GM12878 (cell line): Measurements from ENCODE around the gene FASN. TPM values are rescaled to one million over a fixed set of nuclear protein-coding genes. Genes with fewer than 3 reads are reported as not detected.

Source experiments
- ATAC-seq: fragments of 200-7000 bp; cut with Tn5 transposase; 3 replicates; pipeline ENCODE4 v1.9.1; 2020; ENCODE audit warnings: mild to moderate bottlenecking, moderate library complexity
- BruUV-seq: library from RNA; stranded (reverse); fragments of 400-500 nt; replicated peaks from 2 replicates; lab custom pipeline; 2021; lab: Mats Ljungman, UMichigan
- CTCF ChIA-PET: fragments of 300-600 bp; sonication (Branson Sonifier 250); formaldehyde crosslinking; extraction: SDS; loops from one replicate; lab custom pipeline; 2021; ENCODE audit warnings: inconsistent platforms; lab: Yijun Ruan, JAX
- POLR2A ChIA-PET: fragments of 350-600 bp; formaldehyde crosslinking; extraction: SDS; loops from one replicate; lab custom pipeline; 2021; ENCODE audit warnings: inconsistent platforms; lab: Charles Lee
- RAD21 ChIA-PET: fragments of 300-600 bp; sonication (Branson Sonifier 250); formaldehyde crosslinking; loops from one replicate; lab custom pipeline; 2023; ENCODE audit warnings: antibody characterized with exemption; ENCODE audit not compliant: unreplicated experiment; lab: Charles Lee
- SMC1A ChIA-PET: fragments of 300-600 bp; sonication (Branson Sonifier 250); formaldehyde crosslinking; loops from one replicate; lab custom pipeline; 2023; ENCODE audit not compliant: unreplicated experiment, uncharacterized antibody; lab: Charles Lee
- DNase-seq: peaks from one replicate; pipeline ENCODE4 v3.0.0-alpha.2; 2011; ENCODE audit warnings: low read depth, low spot score
- FAIRE-seq: peaks from 3 replicates; lab custom pipeline; 2011; peaks lifted over from hg19 to GRCh38; lab: Jason Lieb, UNC
- H2AFZ ChIP-seq: 2 replicates; pipeline ENCODE4 v1.6.0; 2011; ENCODE audit warnings: low read depth, low read length, control low read depth; ENCODE audit not compliant: control insufficient read depth
- H3K27ac ChIP-seq: 2 replicates; pipeline ENCODE4 v1.5.1; 2011; ENCODE audit warnings: control low read depth; ENCODE audit not compliant: control insufficient read depth, insufficient read depth
- H3K27me3 ChIP-seq, 2 experiments: replicated peaks in 1 of 2; 2 replicates each; pipeline versions ENCODE4 v1.6.0 to v1.6.1; 2011; ENCODE audit warnings: low read length in 1 of 2; ENCODE audit not compliant: control insufficient read depth in 2 of 2, insufficient read depth in 2 of 2
- H3K36me3 ChIP-seq, 2 experiments: 2 replicates each; pipeline ENCODE4 v1.5.1; 2011; ENCODE audit warnings: low read length in 1 of 2; ENCODE audit not compliant: control insufficient read depth in 2 of 2, insufficient read depth in 2 of 2
- H3K4me1 ChIP-seq: 2 replicates; pipeline ENCODE4 v1.6.1; 2011; ENCODE audit warnings: mild to moderate bottlenecking, low read length, moderate library complexity, mixed read lengths; ENCODE audit not compliant: control insufficient read depth, insufficient read depth
- H3K4me2 ChIP-seq: 2 replicates; pipeline ENCODE4 v1.6.0; 2011; ENCODE audit warnings: control low read depth; ENCODE audit not compliant: control insufficient read depth, insufficient read depth
- H3K4me3 ChIP-seq: fragments of 200-600 bp; sonication (generic); 2 replicates; pipeline ENCODE4 v1.5.1; 2016
- H3K79me2 ChIP-seq: 2 replicates; pipeline ENCODE4 v1.6.0; 2011; ENCODE audit warnings: low read length; ENCODE audit not compliant: control insufficient read depth, insufficient read depth
- H3K9ac ChIP-seq: 2 replicates; pipeline ENCODE4 v1.8.0; 2011; ENCODE audit warnings: low read length, control low read depth, mixed read lengths; ENCODE audit not compliant: control insufficient read depth, insufficient read depth
- H3K9me3 ChIP-seq: replicated peaks from 3 replicates; pipeline ENCODE4 v1.5.1; 2011; ENCODE audit warnings: mild to moderate bottlenecking, low read length; ENCODE audit not compliant: control insufficient read depth, insufficient read depth
- H4K20me1 ChIP-seq: 2 replicates; pipeline ENCODE4 v1.6.0; 2011; ENCODE audit not compliant: control insufficient read depth, insufficient read depth
- E4F1 ChIP-seq: fragments of 450-650 bp; IDR thresholded peaks from 2 replicates; pipeline ENCODE4 v1.6.1; 2018; ENCODE audit warnings: borderline replicate concordance, mild to moderate bottlenecking; ENCODE audit not compliant: partially characterized antibody
- ESRRA ChIP-seq: IDR thresholded peaks from 2 replicates; pipeline ENCODE4 v1.6.1; 2012; ENCODE audit warnings: mild to moderate bottlenecking, low read length, improper control_type of control experiment
- IRF4 ChIP-seq: IDR thresholded peaks from 2 replicates; pipeline ENCODE4 v1.6.1; 2011; ENCODE audit warnings: low read depth, low read length
- POLR2A ChIP-seq: IDR thresholded peaks from 2 replicates; pipeline ENCODE4 v1.6.1; 2011; ENCODE audit warnings: low read depth, mild to moderate bottlenecking, low read length
- POLR2AphosphoS2 ChIP-seq: IDR thresholded peaks from 2 replicates; pipeline ENCODE4 v1.6.1; 2011; ENCODE audit warnings: low read depth, mild to moderate bottlenecking, low read length, improper control_type of control experiment, moderate library complexity
- SPI1 ChIP-seq: IDR thresholded peaks from 2 replicates; pipeline ENCODE4 v1.6.1; 2011; ENCODE audit warnings: low read depth, mild to moderate bottlenecking, low read length, moderate library complexity, borderline replicate concordance; ENCODE audit not compliant: insufficient read depth
- WGBS: methylation state at CpG from one replicate; pipeline ENCODE4 v1.1.6; 2016; ENCODE audit warnings: low lambda C conversion rate; ENCODE audit not compliant: insufficient replicate concordance, insufficient coverage; ENCODE audit errors: missing lambda C conversion rate; 5-methylcytosine and 5-hydroxymethylcytosine counted together
- in situ Hi-C: fragments of 300-500 bp; cut with MboI; formaldehyde crosslinking; loops from 9 replicates; pipeline ENCODE4 v1.14.3; 2018; ENCODE audit warnings: mixed read lengths
- intact Hi-C: fragments of 100-400 bp; cut with micrococcal nuclease; formaldehyde crosslinking; loops from one replicate; pipeline ENCODE4 v1.14.2; 2022; ENCODE audit not compliant: unreplicated experiment
- polyA plus RNA-seq, 11 experiments: library from polyadenylated mRNA; depleted of rRNA in 4 of 11; unstranded in 6 of 11; stranded (reverse) in 5 of 11; fragments of >200 nt; fragmentation: Nextera tagmentation in 4 of 11; fragmentation: Illumina TruSeq in 1 of 11; extraction: Ambion mirVana in 4 of 11; extraction: Trizol in 1 of 11; gene quantifications; 1 replicate in 1 of 11; 2 replicates in 10 of 11; pipeline versions ENCODE4 v1.2.1 to v1.2.3, GENCODE V29; 2011 to 2016; ENCODE audit warnings: inconsistent platforms in 2 of 11, missing spikeins in 2 of 11, low read depth in 1 of 11
- total RNA-seq, 4 experiments: library from RNA; depleted of rRNA in 3 of 4; stranded (reverse); fragments of >200 nt in 3 of 4; fragmentation: Illumina TruSeq in 1 of 4; extraction: Trizol in 1 of 4; gene quantifications; 2 replicates each; pipeline versions ENCODE4 v1.2.1 to v1.2.3, GENCODE V29; 2013 to 2021

FASN gene
- total and polyA plus RNA-seq, 10 of the 15 experiments (the other 5 are each of a cell fraction or from before 2014, with no cell fraction given), result 0.19 to 333 (median 30.4) TPM

- FAIRE-seq (no peak), ATAC-seq (no peak), DNase-seq (no peak)
- H3K27ac ChIP-seq, result no peak overlapping the region
- 99% methylated on average over 17 of the region's 20 CpGs for WGBS
- no peaks in the 10 kb centered on the region for H3K9me3 ChIP-seq
- ChIA-PET POLR2A (no interaction called here), SMC1A (no interaction called here), CTCF (no interaction called here), RAD21 (no interaction called here)
- no peaks in the 10 kb centered on the region for H4K20me1 ChIP-seq
- H2AFZ ChIP-seq, result no peak overlapping the region
- H3K36me3 ChIP-seq, result peaks cover 14 to 65% of the 10 kb centered on the region in 2 experiments; a peak in 3 of 4 replicates
- intact Hi-C loops (no loop called here), in situ Hi-C loops (no loop called here)
- no peak overlapping the region for H3K4me2 ChIP-seq
- no TSS peak for BruUV-seq
- TF ChIP-seq POLR2AphosphoS2, result 0 out of 2 replicates have a peak, but pooled peaks have one; percentile 11
- no peak for TF ChIP-seq E4F1
- no peaks in the 10 kb centered on the region for H3K27me3 ChIP-seq
- no peaks in the 10 kb centered on the region for H3K79me2 ChIP-seq
- no peaks in the 10 kb centered on the region for H3K4me1 ChIP-seq
- H3K4me3 ChIP-seq, result no peak overlapping the region
- H3K9ac ChIP-seq, result no peak overlapping the region
These were observed 16.5 kb downstream of the FASN start for GRCh38 chr17:82081546-82081945.

- Histone ChIP-seq H3K27ac (no peak overlapping the region), H3K4me2 (no peak overlapping the region), H3K27me3 (no peaks in the 10 kb centered on the region), H3K9ac (no peak overlapping the region), H4K20me1 (no peaks in the 10 kb centered on the region), H3K9me3 (no peaks in the 10 kb centered on the region), H2AFZ (no peak overlapping the region), H3K4me3 (no peak overlapping the region), H3K79me2 (no peaks in the 10 kb centered on the region), H3K36me3 (peaks cover 14 to 59% of the 10 kb centered on the region in 2 experiments; a peak in 3 of 4 replicates), H3K4me1 (no peaks in the 10 kb centered on the region)
- FAIRE-seq (no peak), DNase-seq (no peak), ATAC-seq (no peak)
- CTCF ChIA-PET, result no interaction called here
- SMC1A ChIA-PET, result no interaction called here
- WGBS, result 96% methylated on average over 44 of the region's 44 CpGs
- intact Hi-C loops, result no loop called here
- POLR2A ChIA-PET, result no interaction called here
- in situ Hi-C loops, result no loop called here
- no TSS peak for BruUV-seq
- RAD21 ChIA-PET, result no interaction called here
- no peak for TF ChIP-seq ESRRA
- 0 out of 2 replicates have a peak, but pooled peaks have one; percentile 28 for TF ChIP-seq POLR2AphosphoS2
- no peak for TF ChIP-seq SPI1
- peak; percentile 35; the same call in 1 of the 2 replicates for TF ChIP-seq POLR2A
- TF ChIP-seq IRF4, result no peak
These were observed 17.1 kb downstream of the FASN start for GRCh38 chr17:82080789-82081464.
